Smooth muscle cell (in vitro differentiated cells): ENCODE measurements around the gene RPAP3. TPM values are rescaled to one million over a fixed set of nuclear protein-coding genes. Genes with fewer than 3 reads are reported as not detected.

Experiments
- DNase-seq: peaks from one replicate; lab custom pipeline; 2025; ENCODE audit not compliant: unreplicated experiment; lab: John Stamatoyannopoulos, UW
- H2AFZ ChIP-seq: fragments of 200-600 bp; sonication (generic); 2 replicates; pipeline ENCODE4 v1.6.0; 2016; ENCODE audit warnings: antibody characterized with exemption, low read depth, mild to moderate bottlenecking
- H3F3A ChIP-seq: fragments of 200-600 bp; sonication (generic); 2 replicates; pipeline ENCODE4 v1.6.0; 2017; ENCODE audit warnings: antibody characterized with exemption, low read depth
- H3K27ac ChIP-seq: fragments of 200-600 bp; sonication (generic); 2 replicates; pipeline ENCODE4 v1.5.1; 2016; ENCODE audit warnings: low read depth, mild to moderate bottlenecking
- H3K27me3 ChIP-seq: fragments of 200-600 bp; sonication (generic); 2 replicates; pipeline ENCODE4 v1.6.1; 2016; ENCODE audit warnings: low read depth, mild to moderate bottlenecking
- H3K36me3 ChIP-seq: fragments of 200-600 bp; sonication (generic); 2 replicates; pipeline ENCODE4 v1.5.1; 2016; ENCODE audit warnings: low read depth
- H3K4me1 ChIP-seq: fragments of 200-600 bp; sonication (generic); 2 replicates; pipeline ENCODE4 v1.5.1; 2016; ENCODE audit warnings: low read depth
- H3K4me2 ChIP-seq: fragments of 200-600 bp; sonication (generic); 2 replicates; pipeline ENCODE4 v1.6.0; 2016; ENCODE audit warnings: mild to moderate bottlenecking
- H3K4me3 ChIP-seq: fragments of 200-600 bp; sonication (generic); 2 replicates; pipeline ENCODE4 v1.5.1; 2016; ENCODE audit warnings: mild to moderate bottlenecking
- H3K79me2 ChIP-seq: fragments of 200-600 bp; sonication (generic); 2 replicates; pipeline ENCODE4 v1.6.0; 2016; ENCODE audit warnings: low read depth, mild to moderate bottlenecking
- H3K9ac ChIP-seq: fragments of 200-600 bp; sonication (generic); 2 replicates; pipeline ENCODE4 v1.6.0; 2016; ENCODE audit warnings: low read depth
- H3K9me3 ChIP-seq: fragments of 200-600 bp; sonication (generic); replicated peaks from 2 replicates; pipeline ENCODE4 v1.5.1; 2016; ENCODE audit warnings: low read depth
- H4K20me1 ChIP-seq: fragments of 200-600 bp; sonication (generic); 2 replicates; pipeline ENCODE4 v1.6.0; 2016; ENCODE audit warnings: low read depth
- CTCF ChIP-seq: fragments of 200-600 bp; sonication (generic); IDR thresholded peaks from 2 replicates; pipeline ENCODE4 v1.5.1; 2017; ENCODE audit warnings: borderline replicate concordance, mild to moderate bottlenecking, antibody characterized with exemption; ENCODE audit not compliant: insufficient read depth, poor library complexity, severe bottlenecking
- WGBS: methylation state at CpG from one replicate; pipeline ENCODE4 v1.1.7; 2016; ENCODE audit warnings: low lambda C conversion rate; 5-methylcytosine and 5-hydroxymethylcytosine counted together
- polyA plus RNA-seq: library from polyadenylated mRNA; unstranded; fragments of >200 nt; fragmentation: Nextera tagmentation; extraction: Ambion mirVana; gene quantifications from 2 replicates; pipeline ENCODE4 v1.2.1, GENCODE V29; 2016
- total RNA-seq: library from RNA; depleted of rRNA; stranded (reverse); fragments of >200 nt; gene quantifications from 2 replicates; pipeline ENCODE4 v1.2.3, GENCODE V29; 2014

RPAP3 gene
- total and polyA plus RNA-seq, 2 experiments from 2014 or later, result 17.0 to 23.0 TPM

GRCh38 chr12:47731723-47732122 lies 25.9 kb upstream of the RPAP3 start:
- Histone ChIP-seq H3K9me3 (no peaks in the 10 kb centered on the region), H3K27me3 (no peaks in the 10 kb centered on the region), H3F3A (no peaks in the 10 kb centered on the region), H3K27ac (no peak overlapping the region), H3K4me1 (peaks cover 11% of the 10 kb centered on the region), H2AFZ (no peak overlapping the region), H3K4me2 (no peak overlapping the region), H3K9ac (no peak overlapping the region), H3K4me3 (no peak overlapping the region), H3K36me3 (no peaks in the 10 kb centered on the region), H4K20me1 (no peaks in the 10 kb centered on the region), H3K79me2 (no peaks in the 10 kb centered on the region)
- WGBS, result 89% methylated on average over 5 of the region's 5 CpGs
- TF ChIP-seq CTCF, result no peak
- no peak for DNase-seq

- Histone ChIP-seq H2AFZ (no peak overlapping the region), H3K9me3 (no peaks in the 10 kb centered on the region), H3K4me1 (peaks cover 9% of the 10 kb centered on the region), H3K79me2 (no peaks in the 10 kb centered on the region), H3K27ac (no peak overlapping the region), H3K36me3 (no peaks in the 10 kb centered on the region), H3K9ac (no peak overlapping the region), H3K4me3 (no peak overlapping the region), H3K27me3 (no peaks in the 10 kb centered on the region), H3F3A (no peaks in the 10 kb centered on the region), H4K20me1 (no peaks in the 10 kb centered on the region), H3K4me2 (no peak overlapping the region)
- 88% methylated on average over 8 of the region's 8 CpGs for WGBS
- no peak for TF ChIP-seq CTCF
- no peak for DNase-seq
Observed at GRCh38 chr12:47730341-47730744, 24.5 kb upstream of the RPAP3 start.

DNA sequence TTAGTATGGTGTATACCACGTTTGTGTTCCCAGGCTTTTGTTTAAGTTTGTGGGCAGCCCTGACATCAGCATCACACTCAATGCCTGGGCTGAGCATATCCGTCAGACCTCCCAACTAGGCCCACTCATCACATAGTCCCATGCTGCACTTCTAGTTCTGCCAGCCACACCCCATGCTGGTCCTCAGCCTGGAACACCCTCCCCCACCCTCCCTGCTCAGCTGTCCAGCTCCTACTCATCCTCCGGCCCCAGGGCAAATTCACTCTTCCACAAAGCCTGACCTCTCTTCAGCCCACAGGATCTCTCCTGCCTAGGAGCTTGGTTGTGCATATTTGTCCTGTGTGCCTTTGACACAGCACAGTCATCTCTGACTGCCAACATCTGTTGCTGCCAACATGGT lies 23.4 kb upstream of the RPAP3 start:
- Histone ChIP-seq H3F3A (no peaks in the 10 kb centered on the region), H3K4me1 (no peaks in the 10 kb centered on the region), H3K27me3 (no peaks in the 10 kb centered on the region), H3K79me2 (no peaks in the 10 kb centered on the region), H3K9me3 (no peaks in the 10 kb centered on the region), H3K36me3 (no peaks in the 10 kb centered on the region), H3K4me3 (no peak overlapping the region), H4K20me1 (no peaks in the 10 kb centered on the region), H2AFZ (no peak overlapping the region), H3K27ac (no peak overlapping the region), H3K4me2 (no peak overlapping the region), H3K9ac (no peak overlapping the region)
- TF ChIP-seq CTCF, result no peak
- WGBS, result 61% methylated on average over 3 of the region's 3 CpGs
- DNase-seq, result no peak

- H4K20me1 ChIP-seq, result no peaks in the 10 kb centered on the region
- TF ChIP-seq CTCF, result no peak
- no peaks in the 10 kb centered on the region for H3K27me3 ChIP-seq
- 30% methylated on average over 5 of the region's 5 CpGs for WGBS
- no peak overlapping the region for H3K4me3 ChIP-seq
- H3K9me3 ChIP-seq, result no peaks in the 10 kb centered on the region
- H3K4me2 ChIP-seq, result peak overlapping the region; percentile 67
- peak overlapping the region; percentile 56 for H2AFZ ChIP-seq
- no peaks in the 10 kb centered on the region for H3K36me3 ChIP-seq
- peak overlapping the region; percentile 52 for H3K27ac ChIP-seq
- no peak for DNase-seq
- H3F3A ChIP-seq, result no peaks in the 10 kb centered on the region
- no peaks in the 10 kb centered on the region for H3K4me1 ChIP-seq
- no peak overlapping the region for H3K9ac ChIP-seq
- H3K79me2 ChIP-seq, result no peaks in the 10 kb centered on the region
Observed at GRCh38 chr12:47725893-47726292, 20.1 kb upstream of the RPAP3 start.
